Measurements from ENCODE around the gene ARHGAP21.
A peak's percentile ranks its signal among the peaks of the same experiment; 100 is the strongest.
"Not testable (repeated sequence)": the region's sequence is repeated elsewhere in the genome, so short reads cannot be mapped to it uniquely, and the experiment has no call there.

ARHGAP21 gene

GRCh38 chr10:24680647-24681524, 42.8 kb downstream of the ARHGAP21 start:
- no peak for DNase-seq

- DNase-seq, result no peak
Observed at GRCh38 chr10:24678757-24679156, 44.9 kb downstream of the ARHGAP21 start.

DNA sequence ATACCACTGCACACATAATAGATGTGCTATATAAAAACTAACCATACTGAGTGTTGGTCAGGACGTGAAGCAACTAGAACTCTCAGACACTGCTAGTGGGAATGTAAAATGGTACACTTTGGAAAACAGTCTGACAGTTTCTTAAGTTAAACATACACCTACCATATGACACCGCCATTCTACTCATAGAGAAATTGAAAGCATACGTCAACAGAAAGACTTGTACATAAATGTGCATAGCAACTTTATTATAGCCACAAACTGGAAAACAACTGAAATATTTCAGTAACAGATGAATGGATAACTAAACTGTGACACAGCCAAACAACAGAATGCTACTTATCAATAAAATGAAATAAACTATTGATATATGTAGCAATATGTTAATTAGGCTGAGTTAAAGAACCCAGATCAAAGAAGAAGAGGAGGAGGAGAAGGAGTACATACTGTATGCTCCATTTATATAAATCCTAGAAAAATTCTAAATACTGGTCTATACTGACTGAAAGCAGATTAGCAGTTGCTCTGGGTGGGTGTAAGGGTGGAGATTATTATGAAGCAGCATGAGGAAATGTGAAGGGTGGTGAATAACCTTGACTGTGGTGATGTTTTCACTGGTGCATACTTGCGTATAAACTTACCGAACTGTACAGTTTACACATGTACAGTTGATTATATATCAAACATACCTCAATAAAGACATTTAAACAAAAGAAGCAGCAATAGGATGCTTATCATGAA, 48.6 kb downstream of the ARHGAP21 start:
- DNase-seq, result no peak

GRCh38 chr10:24670964-24671670, 52.6 kb downstream of the ARHGAP21 start:
- no peak for DNase-seq

DNA sequence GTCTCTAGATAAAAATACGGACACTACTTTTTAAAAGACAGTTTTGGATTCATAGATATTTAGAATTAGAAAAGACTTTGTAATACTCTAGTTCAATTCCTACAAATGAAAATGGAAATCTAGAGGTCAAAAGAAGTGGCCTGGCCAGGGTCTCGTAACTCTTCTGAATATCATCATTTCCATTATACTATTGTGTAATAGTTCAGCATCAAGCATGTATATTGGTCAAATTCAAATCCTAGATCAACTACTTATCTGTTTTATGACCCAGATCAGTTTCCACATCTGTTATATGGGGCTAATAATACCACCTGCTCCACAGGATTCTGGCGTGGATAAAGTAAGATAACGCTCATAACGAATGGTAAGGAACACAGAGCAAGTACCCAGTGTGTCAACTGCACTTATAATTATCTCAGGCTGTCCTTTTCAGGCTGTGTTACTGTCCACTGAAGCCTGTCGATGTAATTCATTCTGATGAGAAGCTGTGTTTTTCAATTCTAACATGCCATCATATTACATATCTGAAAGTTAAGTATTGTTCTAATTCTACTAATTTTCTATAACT, 54.3 kb downstream of the ARHGAP21 start:
- DNase-seq, result no peak

GRCh38 chr10:24668247-24668646, 55.4 kb downstream of the ARHGAP21 start:
- DNase-seq, result no peak

- DNase-seq, result no peak
Observed at GRCh38 chr10:24664991-24665390, 58.7 kb downstream of the ARHGAP21 start.

GRCh38 chr10:24661376-24661775, 62.3 kb downstream of the ARHGAP21 start:
- no peak for DNase-seq

GRCh38 chr10:24658319-24658718, 65.4 kb downstream of the ARHGAP21 start:
- not testable (repeated sequence) for DNase-seq

DNA sequence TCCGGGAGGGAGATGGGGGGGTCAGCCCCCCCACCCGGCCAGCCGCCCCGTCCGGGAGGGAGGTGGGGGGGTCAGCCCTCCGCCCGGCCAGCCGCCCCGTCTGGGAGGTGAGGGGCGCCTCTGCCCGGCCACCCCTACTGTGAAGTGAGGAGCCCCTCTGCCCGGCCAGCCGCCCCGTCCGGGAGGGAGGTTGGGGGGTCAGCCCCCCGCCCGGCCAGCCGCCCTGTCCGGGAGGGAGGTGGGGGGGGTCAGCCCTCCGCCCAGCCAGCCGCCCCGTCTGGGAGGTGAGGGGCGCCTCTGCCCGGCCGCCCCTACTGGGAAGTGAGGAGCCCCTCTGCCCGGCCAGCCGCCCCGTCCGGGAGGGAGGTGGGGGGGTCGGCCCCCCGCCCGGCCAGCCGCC, 67.4 kb downstream of the ARHGAP21 start:
- DNase-seq, result not testable (repeated sequence)

GRCh38 chr10:24652381-24652957, 71.2 kb downstream of the ARHGAP21 start:
- DNase-seq, result no peak

DNA sequence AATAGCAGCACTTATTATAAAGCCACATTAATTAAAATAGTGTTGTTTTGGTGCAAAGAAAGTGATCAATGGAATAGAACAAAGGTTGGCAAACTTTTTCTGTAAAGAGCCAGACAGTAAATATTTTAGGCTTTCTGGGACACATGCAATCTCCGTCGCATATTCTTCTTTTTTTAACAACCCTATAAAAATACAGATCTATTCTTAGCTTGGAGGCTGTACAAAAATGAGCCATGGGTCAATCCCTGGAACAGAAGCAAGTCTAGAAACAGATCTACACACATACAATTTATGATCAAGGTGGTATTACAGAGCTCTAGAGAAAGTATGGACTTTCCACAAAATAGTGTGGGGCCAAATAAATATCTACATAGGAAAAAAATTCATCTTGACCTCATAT, 71.8 kb downstream of the ARHGAP21 start:
- DNase-seq, result no peak

DNA sequence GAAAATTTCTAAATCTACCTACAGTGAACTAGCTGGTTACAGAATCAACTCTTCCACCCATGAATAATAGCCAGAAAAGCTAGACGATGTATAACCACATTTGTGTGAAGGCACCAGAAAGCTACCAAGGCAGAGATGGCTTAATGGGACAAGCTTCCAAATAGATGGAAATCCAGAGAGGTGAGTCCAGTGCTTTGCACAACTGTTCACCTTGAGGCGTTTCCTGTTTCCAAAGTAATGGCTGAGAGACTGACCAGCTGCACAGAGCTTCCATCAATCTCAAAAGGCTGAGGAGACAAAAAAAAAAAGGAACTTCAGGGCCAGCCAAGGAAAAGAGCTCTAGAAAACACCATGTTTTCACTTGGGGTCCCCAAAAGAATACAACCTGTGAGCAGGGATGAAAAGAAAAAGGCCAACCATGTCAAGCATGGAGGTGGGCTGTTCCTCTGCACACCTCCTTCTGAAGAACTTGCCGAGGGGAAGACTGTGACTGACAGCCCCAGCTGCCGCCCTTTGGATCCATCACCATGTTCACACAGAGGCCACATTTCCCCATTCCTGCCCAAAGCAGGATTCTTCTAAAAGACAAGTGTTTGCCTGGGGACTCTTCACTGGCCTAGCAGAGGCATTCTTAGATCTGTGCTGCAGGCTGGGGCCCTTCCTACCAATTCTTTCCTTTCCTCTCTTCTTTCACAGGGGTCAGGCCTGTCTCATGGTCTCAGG, 72.9 kb downstream of the ARHGAP21 start:
- no peak for DNase-seq

GRCh38 chr10:24645784-24646183, 77.9 kb downstream of the ARHGAP21 start:
- DNase-seq, result no peak

DNA sequence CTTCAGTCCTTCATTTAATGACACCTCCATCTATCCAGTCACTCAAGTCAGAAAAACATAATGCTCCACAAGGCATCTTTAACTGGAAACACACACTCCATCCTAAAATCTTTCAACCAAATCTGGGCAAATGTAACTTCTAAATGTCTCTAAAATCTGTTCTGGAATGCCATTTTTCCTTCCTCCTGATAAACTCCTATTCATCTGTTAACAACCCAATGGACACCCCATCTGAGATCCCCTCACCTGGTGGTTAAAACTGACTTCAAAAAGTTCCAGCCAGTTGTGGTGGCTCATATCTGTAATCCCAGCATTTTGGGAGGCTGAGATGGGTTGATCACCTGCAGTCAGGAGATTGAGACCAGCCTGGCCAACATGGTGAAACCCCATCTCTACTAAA, 78.7 kb downstream of the ARHGAP21 start:
- DNase-seq, result no peak

DNA sequence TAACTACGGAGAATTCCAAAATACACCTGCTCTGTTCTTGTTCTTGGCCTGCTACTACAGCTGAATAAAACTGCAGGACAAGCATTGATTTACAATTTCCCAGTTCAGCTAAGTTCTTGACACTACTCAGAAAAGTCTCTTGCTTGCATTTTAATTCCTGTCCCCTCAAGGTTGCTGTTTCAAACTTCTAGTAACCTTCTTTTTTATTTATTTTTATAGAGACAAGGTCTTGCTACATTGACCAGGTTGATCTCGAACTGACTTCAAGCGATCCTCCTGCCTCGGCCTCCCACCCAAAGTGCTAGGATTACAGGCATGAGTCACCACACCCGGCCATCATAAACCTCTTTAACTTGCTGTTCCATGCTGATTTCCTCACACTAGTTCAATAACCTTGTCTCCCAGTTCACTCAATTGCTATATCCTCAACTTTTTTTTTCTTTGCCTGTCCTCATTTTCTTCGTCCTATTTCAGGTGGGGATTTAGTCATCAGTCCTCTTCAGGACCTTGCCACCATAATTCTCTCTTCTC, 79.9 kb downstream of the ARHGAP21 start:
- no peak for DNase-seq

DNA sequence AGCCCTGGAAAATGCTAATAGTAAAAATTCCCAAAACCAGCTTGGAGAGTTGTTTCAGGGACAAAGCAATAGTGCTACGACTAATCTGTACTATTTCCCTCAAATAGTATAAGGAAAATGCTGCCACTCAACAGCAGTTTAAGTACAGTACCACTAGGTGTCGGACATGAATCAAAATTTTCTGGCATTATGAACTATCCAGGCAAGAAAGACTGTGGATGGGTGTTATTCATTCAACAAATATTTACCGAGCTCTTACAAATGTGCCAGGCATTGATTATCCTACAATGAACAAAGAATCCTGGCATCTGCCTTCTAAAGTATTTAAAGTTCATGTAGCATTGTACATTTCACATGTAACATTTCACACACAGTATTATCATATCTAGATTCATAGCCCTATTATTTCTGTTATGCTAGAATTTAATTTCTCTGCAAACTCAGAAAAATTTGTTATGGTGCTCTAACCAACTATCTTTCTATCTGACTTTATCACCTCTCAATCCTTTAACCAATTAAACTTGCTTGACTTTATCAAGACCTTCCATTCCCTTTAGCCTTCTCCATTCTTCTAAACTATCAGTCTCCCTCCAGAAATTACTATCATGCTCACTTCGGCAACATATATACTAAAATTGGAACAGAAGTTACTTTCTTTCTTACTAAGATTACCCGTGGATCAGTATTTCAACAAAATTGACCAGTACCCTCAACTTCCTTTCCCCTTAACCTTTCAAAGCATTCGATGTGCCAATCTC, 80.6 kb downstream of the ARHGAP21 start:
- peak; percentile 63 for DNase-seq

DNA sequence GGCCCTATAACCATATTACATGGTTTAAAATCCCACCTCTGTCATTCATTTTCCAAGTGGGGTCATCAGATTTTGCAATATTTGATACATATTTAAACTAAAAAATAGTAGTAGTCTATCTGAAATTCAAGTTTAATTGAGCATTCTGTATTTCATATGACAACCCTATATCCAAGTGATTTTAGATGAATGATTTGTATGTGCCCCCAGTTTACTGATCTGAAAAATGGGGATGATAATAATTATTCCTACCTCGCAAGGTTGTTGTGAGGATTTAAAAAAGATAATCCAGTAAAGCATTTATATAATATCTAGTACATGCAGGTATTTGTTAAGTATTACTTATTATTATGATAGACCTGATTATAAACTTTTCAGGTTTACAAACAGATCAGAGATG, 84.6 kb downstream of the ARHGAP21 start:
- no peak for DNase-seq

- DNase-seq, result no peak
Observed at GRCh38 chr10:24625778-24626177, 97.9 kb downstream of the ARHGAP21 start.

GRCh38 chr10:24623383-24623782, 100.3 kb downstream of the ARHGAP21 start:
- DNase-seq, result no peak

GRCh38 chr10:24622781-24623301, 100.8 kb downstream of the ARHGAP21 start:
- DNase-seq, result no peak
